Keratinocyte (primary cell): ENCODE data around the gene IGF1. TPM values are rescaled to one million over a fixed set of nuclear protein-coding genes. Genes with fewer than 3 reads are reported as not detected.

Source experiments
- DNase-seq: peaks from one replicate; pipeline ENCODE4 v3.0.0-alpha.2; 2011; ENCODE audit warnings: low read depth, missing footprints, low spot score
- FAIRE-seq: peaks from 2 replicates; lab custom pipeline; 2011; peaks lifted over from hg19 to GRCh38; lab: Jason Lieb, UNC
- H2AFZ ChIP-seq: 2 replicates; pipeline ENCODE4 v1.6.0; 2012; ENCODE audit warnings: low read length, control low read depth, inconsistent platforms; ENCODE audit not compliant: control insufficient read depth
- H3K27ac ChIP-seq: 2 replicates; pipeline ENCODE4 v1.5.1; 2011; ENCODE audit warnings: low read length; ENCODE audit not compliant: control insufficient read depth, insufficient read depth
- H3K27me3 ChIP-seq: 3 replicates; pipeline ENCODE4 v1.6.0; 2011; ENCODE audit warnings: low read length; ENCODE audit not compliant: control insufficient read depth, insufficient read depth; ENCODE audit errors: extremely low read depth
- H3K36me3 ChIP-seq, 2 experiments: 2 replicates in 1 of 2; 3 replicates in 1 of 2; pipeline ENCODE4 v1.5.1; 2011; ENCODE audit warnings: low read length in 2 of 2, mild to moderate bottlenecking in 1 of 2; ENCODE audit not compliant: control insufficient read depth in 2 of 2, insufficient read depth in 2 of 2; ENCODE audit errors: extremely low read depth in 1 of 2
- H3K4me1 ChIP-seq: 3 replicates; pipeline ENCODE4 v1.5.1; 2011; ENCODE audit warnings: low read length; ENCODE audit not compliant: control insufficient read depth, insufficient read depth; ENCODE audit errors: extremely low read depth
- H3K4me2 ChIP-seq: 3 replicates; pipeline ENCODE4 v1.6.0; 2011; ENCODE audit warnings: low read depth, low read length; ENCODE audit not compliant: control insufficient read depth, insufficient read depth; ENCODE audit errors: extremely low read depth
- H3K4me3 ChIP-seq, 3 experiments: fragments of 200-600 bp in 1 of 3; sonication (generic) in 1 of 3; 2 replicates in 2 of 3; 3 replicates in 1 of 3; pipeline ENCODE4 v1.5.1; 2011 to 2016; ENCODE audit warnings: low read length in 3 of 3, mild to moderate bottlenecking in 3 of 3, control low read depth in 2 of 3, inconsistent platforms in 1 of 3, low read depth in 1 of 3, mixed read lengths in 1 of 3, mixed run types in 1 of 3, moderate library complexity in 1 of 3; ENCODE audit not compliant: control insufficient read depth in 2 of 3, insufficient read depth in 2 of 3; ENCODE audit errors: extremely low read depth in 1 of 3
- H3K79me2 ChIP-seq: 2 replicates; pipeline ENCODE4 v1.6.0; 2012; ENCODE audit warnings: low read length; ENCODE audit not compliant: control insufficient read depth, insufficient read depth
- H3K9ac ChIP-seq: 3 replicates; pipeline ENCODE4 v1.6.0; 2011; ENCODE audit warnings: low read length; ENCODE audit not compliant: control insufficient read depth, insufficient read depth; ENCODE audit errors: extremely low read depth
- H3K9me1 ChIP-seq: 3 replicates; pipeline ENCODE4 v1.6.0; 2011; ENCODE audit warnings: low read length; ENCODE audit not compliant: control insufficient read depth, insufficient read depth; ENCODE audit errors: extremely low read depth
- H3K9me3 ChIP-seq: 2 replicates; pipeline ENCODE4 v1.5.1; 2012; ENCODE audit warnings: low read depth, low read length; ENCODE audit not compliant: control insufficient read depth
- H4K20me1 ChIP-seq: 3 replicates; pipeline ENCODE4 v1.6.0; 2011; ENCODE audit warnings: low read length; ENCODE audit not compliant: control insufficient read depth, insufficient read depth; ENCODE audit errors: extremely low read depth
- CTCF ChIP-seq, 3 experiments: IDR thresholded peaks in 1 of 3; conservative IDR thresholded peaks in 1 of 3; optimal IDR thresholded peaks in 1 of 3; 2 replicates in 2 of 3; 3 replicates in 1 of 3; pipeline versions ENCODE3 to v1.5.1; 2011; ENCODE audit warnings: low read length in 3 of 3, mild to moderate bottlenecking in 3 of 3, moderate library complexity in 2 of 3, control low read depth in 1 of 3, inconsistent platforms in 1 of 3; ENCODE audit not compliant: insufficient read depth in 2 of 3; ENCODE audit errors: extremely low read depth in 1 of 3
- EZH2 ChIP-seq: IDR thresholded peaks from one replicate; pipeline ENCODE4 v1.6.1; 2012; ENCODE audit warnings: inconsistent platforms, mild to moderate bottlenecking, low read length, moderate library complexity
- dilution Hi-C: fragments of 300-500 bp; cut with MboI; formaldehyde crosslinking; loops from one replicate; pipeline ENCODE4 v1.7.0; 2020; ENCODE audit warnings: low sequenced_read_pairs; ENCODE audit not compliant: extremely low pct_ligation_motif_present
- polyA plus RNA-seq, 5 experiments: library from polyadenylated mRNA; depleted of rRNA in 3 of 5; stranded (reverse) in 3 of 5; stranded (forward) in 1 of 5; unstranded in 1 of 5; fragments of >200 nt; gene quantifications; 1 replicate in 1 of 5; 2 replicates in 3 of 5; 3 replicates in 1 of 5; pipeline versions ENCODE4 v1.2.1 to v1.2.3, GENCODE V29; 2011 to 2012; ENCODE audit warnings: missing spikeins in 2 of 5, low read depth in 1 of 5, low replicate concordance in 1 of 5

Gene IGF1
- polyA plus RNA-seq, 1 donor (not counting 4 experiments of a cell fraction or from before 2014, with no cell fraction given): not detected

DNA sequence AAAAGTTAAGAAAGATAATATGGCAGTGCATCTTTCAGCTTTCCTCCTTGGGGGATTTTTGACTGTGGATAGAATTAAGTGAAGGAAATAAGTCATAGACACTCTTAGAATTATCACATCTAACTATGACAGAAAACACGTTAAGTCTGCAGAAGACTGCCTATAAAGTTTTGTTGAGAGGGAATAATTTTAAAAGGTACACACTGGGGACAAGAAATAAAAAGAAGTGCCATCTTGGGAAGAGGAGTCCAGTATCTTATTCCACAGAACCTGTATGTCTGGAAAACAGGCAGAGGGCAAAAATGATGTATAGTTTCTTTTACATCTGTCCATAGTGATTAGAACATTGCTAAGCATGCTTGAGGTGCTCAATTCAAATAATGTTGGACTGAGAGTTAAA, 80.7 kb downstream of the IGF1 start:
- H4K20me1 ChIP-seq: no peaks in the 10 kb centered on the region
- no peak for TF ChIP-seq EZH2
- TF ChIP-seq CTCF (optimal IDR thresholded peaks at IDR 0.05 in 1 of 3, IDR thresholded peaks at IDR 0.05 in 1 of 3, conservative IDR thresholded peaks at IDR 0.05 in 1 of 3; ENCODE audit: extremely low read depth in 1 of 3, insufficient read depth in 2 of 3, low read length in 3 of 3): no peak
- H3K4me2 ChIP-seq: no peak overlapping the region
- H3K79me2 ChIP-seq: no peaks in the 10 kb centered on the region
- no peak overlapping the region for H3K4me3 ChIP-seq
- no peaks in the 10 kb centered on the region for H3K27me3 ChIP-seq
- H3K9me1 ChIP-seq: no peaks in the 10 kb centered on the region
- H2AFZ ChIP-seq: no peak overlapping the region
- dilution Hi-C loops: no loop called here
- H3K36me3 ChIP-seq: no peaks in the 10 kb centered on the region
- H3K4me1 ChIP-seq: no peaks in the 10 kb centered on the region
- H3K9ac ChIP-seq: no peak overlapping the region
- no peak for FAIRE-seq
- DNase-seq: no peak
- H3K27ac ChIP-seq: no peak overlapping the region
- H3K9me3 ChIP-seq: no peaks in the 10 kb centered on the region

- no peak for FAIRE-seq
- Histone ChIP-seq H3K79me2 (no peaks in the 10 kb centered on the region), H2AFZ (no peak overlapping the region), H3K4me2 (no peak overlapping the region), H3K9me3 (no peaks in the 10 kb centered on the region), H3K9me1 (no peaks in the 10 kb centered on the region), H3K27ac (no peak overlapping the region), H3K36me3 (no peaks in the 10 kb centered on the region), H3K27me3 (no peaks in the 10 kb centered on the region), H3K4me1 (no peaks in the 10 kb centered on the region), H3K9ac (no peak overlapping the region), H3K4me3 (no peak overlapping the region), H4K20me1 (no peaks in the 10 kb centered on the region)
- TF ChIP-seq CTCF (optimal IDR thresholded peaks at IDR 0.05 in 1 of 3, IDR thresholded peaks at IDR 0.05 in 1 of 3, conservative IDR thresholded peaks at IDR 0.05 in 1 of 3; ENCODE audit: extremely low read depth in 1 of 3, insufficient read depth in 2 of 3, low read length in 3 of 3): no peak
- no peak for TF ChIP-seq EZH2
- dilution Hi-C loops: no loop called here
- no peak for DNase-seq
These were observed 84.1 kb downstream of the IGF1 start for GRCh38 chr12:102396276-102396675.
